ENCODE measurements around the gene CCDC102A.

Gene CCDC102A

GRCh38 chr16:57518520-57518919, 17.9 kb downstream of the CCDC102A start:
- Histone ChIP-seq H3K9ac (ENCODE audit: insufficient read length, low read depth) (no peak overlapping the region), H3K27me3 (ENCODE audit: insufficient read depth, insufficient read length) (no peaks in the 10 kb centered on the region), H3K36me3 (ENCODE audit: insufficient read depth, insufficient read length, low read length) (peaks cover 49% of the 10 kb centered on the region), H3K4me3 (ENCODE audit: insufficient read length, low read depth) (no peak overlapping the region), H3K4me1 (ENCODE audit: insufficient read depth, insufficient read length) (peaks cover 4% of the 10 kb centered on the region), H3K9me3 (ENCODE audit: insufficient read depth, low read length) (no peaks in the 10 kb centered on the region)
- TF ChIP-seq ZNF274 (IDR thresholded peaks at IDR 0.05; ENCODE audit: low read depth, low read length) (no peak), SUZ12 (IDR thresholded peaks at IDR 0.05; ENCODE audit: extremely low read depth, insufficient read depth, insufficient read length) (no peak), YY1 (IDR thresholded peaks at IDR 0.05; ENCODE audit: insufficient read depth, insufficient read length) (no peak)
- no peak for DNase-seq (ENCODE audit: low read depth, low spot score)

GRCh38 chr16:57517397-57518367, 18.7 kb downstream of the CCDC102A start:
- Histone ChIP-seq H3K4me3 (ENCODE audit: insufficient read length, low read depth) (no peak overlapping the region), H3K27me3 (ENCODE audit: insufficient read depth, insufficient read length) (no peaks in the 10 kb centered on the region), H3K9me3 (ENCODE audit: insufficient read depth, low read length) (no peaks in the 10 kb centered on the region), H3K4me1 (ENCODE audit: insufficient read depth, insufficient read length) (peaks cover 9% of the 10 kb centered on the region), H3K36me3 (ENCODE audit: insufficient read depth, insufficient read length, low read length) (peaks cover 52% of the 10 kb centered on the region), H3K9ac (ENCODE audit: insufficient read length, low read depth) (no peak overlapping the region)
- no peak for DNase-seq (ENCODE audit: low read depth, low spot score)
- no peak for TF ChIP-seq SUZ12 (IDR thresholded peaks at IDR 0.05; ENCODE audit: extremely low read depth, insufficient read depth, insufficient read length)
- TF ChIP-seq YY1 (IDR thresholded peaks at IDR 0.05; ENCODE audit: insufficient read depth, insufficient read length) = no peak
- TF ChIP-seq ZNF274 (IDR thresholded peaks at IDR 0.05; ENCODE audit: low read depth, low read length) = no peak

- Histone ChIP-seq H3K4me1 (ENCODE audit: insufficient read depth, insufficient read length) (peaks cover 9% of the 10 kb centered on the region), H3K36me3 (ENCODE audit: insufficient read depth, insufficient read length, low read length) (peaks cover 56% of the 10 kb centered on the region), H3K9me3 (ENCODE audit: insufficient read depth, low read length) (no peaks in the 10 kb centered on the region), H3K9ac (ENCODE audit: insufficient read length, low read depth) (no peak overlapping the region), H3K4me3 (ENCODE audit: insufficient read length, low read depth) (no peak overlapping the region), H3K27me3 (ENCODE audit: insufficient read depth, insufficient read length) (no peaks in the 10 kb centered on the region)
- TF ChIP-seq YY1 (IDR thresholded peaks at IDR 0.05; ENCODE audit: insufficient read depth, insufficient read length) (no peak), SUZ12 (IDR thresholded peaks at IDR 0.05; ENCODE audit: extremely low read depth, insufficient read depth, insufficient read length) (no peak), ZNF274 (IDR thresholded peaks at IDR 0.05; ENCODE audit: low read depth, low read length) (no peak)
- no peak for DNase-seq (ENCODE audit: low read depth, low spot score)
Observed at GRCh38 chr16:57516773-57517172, 19.6 kb downstream of the CCDC102A start.

DNA sequence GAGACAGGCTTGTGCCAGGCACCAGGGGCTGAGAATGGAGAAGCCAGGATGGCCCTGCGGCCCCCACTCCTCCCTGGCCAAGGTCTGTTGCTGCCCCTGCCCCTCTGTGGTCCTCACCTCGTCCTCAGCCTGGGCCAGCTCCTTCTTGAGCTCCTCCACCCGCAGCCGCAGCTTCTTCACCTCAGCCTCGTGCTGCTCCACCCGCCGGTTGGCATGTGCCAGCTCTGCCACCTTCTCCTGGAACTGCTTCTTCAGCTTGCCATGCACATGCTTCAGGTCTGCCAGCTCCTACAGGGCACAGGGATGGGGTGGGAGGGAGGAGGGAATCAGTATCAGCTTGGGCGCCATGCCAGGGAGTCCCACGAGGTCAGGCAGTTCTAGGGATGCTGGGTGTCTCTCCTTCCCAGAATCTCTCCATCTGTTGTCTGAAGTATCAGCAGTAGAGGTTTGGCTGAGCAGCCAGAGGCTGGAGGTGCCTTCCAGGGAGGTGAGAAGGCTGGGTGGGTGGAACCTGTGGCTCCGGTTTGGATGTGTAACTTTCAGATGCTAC, 20.1 kb downstream of the CCDC102A start:
- H3K27me3 ChIP-seq (ENCODE audit: insufficient read depth, insufficient read length) = no peaks in the 10 kb centered on the region
- no peak for DNase-seq (ENCODE audit: low read depth, low spot score)
- H3K4me3 ChIP-seq (ENCODE audit: insufficient read length, low read depth) = no peak overlapping the region
- H3K36me3 ChIP-seq (ENCODE audit: insufficient read depth, insufficient read length, low read length) = peaks cover 55% of the 10 kb centered on the region
- H3K9me3 ChIP-seq (ENCODE audit: insufficient read depth, low read length) = no peaks in the 10 kb centered on the region
- no peak overlapping the region for H3K9ac ChIP-seq (ENCODE audit: insufficient read length, low read depth)
- H3K4me1 ChIP-seq (ENCODE audit: insufficient read depth, insufficient read length) = peaks cover 9% of the 10 kb centered on the region
- TF ChIP-seq SUZ12 (IDR thresholded peaks at IDR 0.05; ENCODE audit: extremely low read depth, insufficient read depth, insufficient read length) (no peak), YY1 (IDR thresholded peaks at IDR 0.05; ENCODE audit: insufficient read depth, insufficient read length) (no peak), ZNF274 (IDR thresholded peaks at IDR 0.05; ENCODE audit: low read depth, low read length) (no peak)

DNA sequence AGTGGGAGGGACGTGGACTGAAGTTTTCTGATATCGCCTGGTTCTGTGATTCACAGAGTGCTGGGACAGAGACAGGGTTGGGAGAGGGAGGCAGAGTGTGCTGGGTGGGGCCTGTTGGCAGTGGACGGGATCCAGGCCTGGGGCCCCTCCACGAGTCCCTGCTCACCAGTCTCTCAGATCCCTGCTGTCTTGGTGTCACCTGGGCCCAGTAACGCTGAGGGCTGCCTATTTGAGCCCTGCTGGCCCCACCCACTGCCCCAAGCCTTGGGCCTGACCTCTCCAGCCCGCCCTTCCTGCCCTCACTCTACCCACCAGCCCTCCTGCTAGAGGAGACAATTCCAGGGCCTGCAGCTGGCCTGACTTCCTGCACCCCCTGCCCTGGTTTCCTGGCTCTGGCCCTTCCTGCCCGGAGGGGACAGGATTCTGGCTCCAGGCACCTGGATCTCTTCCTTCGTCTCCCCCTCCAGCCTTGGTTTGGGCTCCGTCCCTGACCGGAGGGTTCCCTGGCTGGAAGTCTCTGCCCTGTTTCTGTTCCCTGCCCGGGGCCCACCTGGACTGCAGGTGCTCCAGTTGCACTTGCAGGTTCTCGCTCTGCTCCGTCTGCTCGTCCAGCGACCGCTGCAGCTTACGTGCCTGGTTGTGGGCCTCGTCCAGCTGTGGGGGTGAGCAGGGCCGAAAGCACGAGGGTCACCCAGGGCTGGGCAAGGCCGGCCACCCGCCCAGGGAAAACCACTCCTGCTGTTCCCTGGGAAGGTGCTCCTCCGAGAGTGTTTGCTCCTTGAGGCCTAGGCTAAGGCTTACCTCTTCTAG, 21.4 kb downstream of the CCDC102A start:
- Histone ChIP-seq H3K9me3 (ENCODE audit: insufficient read depth, low read length) (no peaks in the 10 kb centered on the region), H3K27me3 (ENCODE audit: insufficient read depth, insufficient read length) (no peaks in the 10 kb centered on the region), H3K9ac (ENCODE audit: insufficient read length, low read depth) (peak overlapping the region; percentile 39), H3K4me1 (ENCODE audit: insufficient read depth, insufficient read length) (peaks cover 16% of the 10 kb centered on the region), H3K36me3 (ENCODE audit: insufficient read depth, insufficient read length, low read length) (peaks cover 51% of the 10 kb centered on the region), H3K4me3 (ENCODE audit: insufficient read length, low read depth) (no peak overlapping the region)
- DNase-seq (ENCODE audit: low read depth, low spot score) = no peak
- TF ChIP-seq ZNF274 (IDR thresholded peaks at IDR 0.05; ENCODE audit: low read depth, low read length) (no peak), SUZ12 (IDR thresholded peaks at IDR 0.05; ENCODE audit: extremely low read depth, insufficient read depth, insufficient read length) (no peak), YY1 (IDR thresholded peaks at IDR 0.05; ENCODE audit: insufficient read depth, insufficient read length) (no peak)

- Histone ChIP-seq H3K4me3 (ENCODE audit: insufficient read length, low read depth) (no peak overlapping the region), H3K9ac (ENCODE audit: insufficient read length, low read depth) (no peak overlapping the region), H3K27me3 (ENCODE audit: insufficient read depth, insufficient read length) (no peaks in the 10 kb centered on the region), H3K9me3 (ENCODE audit: insufficient read depth, low read length) (no peaks in the 10 kb centered on the region), H3K36me3 (ENCODE audit: insufficient read depth, insufficient read length, low read length) (peaks cover 50% of the 10 kb centered on the region), H3K4me1 (ENCODE audit: insufficient read depth, insufficient read length) (peaks cover 17% of the 10 kb centered on the region)
- TF ChIP-seq YY1 (IDR thresholded peaks at IDR 0.05; ENCODE audit: insufficient read depth, insufficient read length) (no peak), SUZ12 (IDR thresholded peaks at IDR 0.05; ENCODE audit: extremely low read depth, insufficient read depth, insufficient read length) (no peak), ZNF274 (IDR thresholded peaks at IDR 0.05; ENCODE audit: low read depth, low read length) (no peak)
- no peak for DNase-seq (ENCODE audit: low read depth, low spot score)
Observed at GRCh38 chr16:57514371-57514770, 22.0 kb downstream of the CCDC102A start.

All from NT2/D1 (cell line).